Fibroblast of the conjunctiva (primary cell): ENCODE measurements around the gene PLA2G6.

Experiments used
- DNase-seq: peaks from one replicate; pipeline ENCODE4 v3.0.0-alpha.2; 2010; ENCODE audit warnings: low read depth

Gene PLA2G6

DNA sequence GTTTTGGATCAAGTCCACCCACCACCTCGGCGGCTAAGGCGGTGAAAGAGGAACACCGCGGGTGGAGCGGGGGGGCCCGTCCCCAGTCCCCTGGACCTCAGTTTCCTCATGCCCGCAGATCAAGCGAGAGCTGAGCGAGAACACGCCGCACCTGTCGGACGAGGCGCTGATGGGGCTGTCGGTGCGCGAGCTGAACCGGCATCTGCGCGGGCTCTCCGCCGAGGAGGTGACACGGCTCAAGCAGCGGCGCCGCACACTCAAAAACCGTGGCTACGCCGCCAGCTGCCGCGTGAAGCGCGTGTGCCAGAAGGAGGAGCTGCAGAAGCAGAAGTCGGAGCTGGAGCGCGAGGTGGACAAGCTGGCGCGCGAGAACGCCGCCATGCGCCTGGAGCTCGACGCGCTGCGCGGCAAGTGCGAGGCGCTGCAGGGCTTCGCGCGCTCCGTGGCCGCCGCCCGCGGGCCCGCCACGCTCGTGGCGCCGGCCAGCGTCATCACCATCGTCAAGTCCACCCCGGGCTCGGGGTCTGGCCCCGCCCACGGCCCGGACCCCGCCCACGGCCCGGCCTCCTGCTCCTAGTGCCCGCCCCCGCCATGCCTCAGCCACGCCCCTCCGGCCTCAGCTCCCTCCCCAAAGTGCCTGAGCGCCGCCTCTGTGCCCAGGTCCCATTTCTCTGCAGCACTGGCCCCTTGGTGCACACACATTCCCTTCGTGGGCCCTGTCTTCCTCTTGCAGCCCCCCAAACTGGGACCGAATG lies 32.8 kb upstream of the PLA2G6 start:
- DNase-seq, result peak; percentile 46

- no peak for DNase-seq
These were observed 32.3 kb upstream of the PLA2G6 start for GRCh38 chr22:38213990-38214301.

DNA sequence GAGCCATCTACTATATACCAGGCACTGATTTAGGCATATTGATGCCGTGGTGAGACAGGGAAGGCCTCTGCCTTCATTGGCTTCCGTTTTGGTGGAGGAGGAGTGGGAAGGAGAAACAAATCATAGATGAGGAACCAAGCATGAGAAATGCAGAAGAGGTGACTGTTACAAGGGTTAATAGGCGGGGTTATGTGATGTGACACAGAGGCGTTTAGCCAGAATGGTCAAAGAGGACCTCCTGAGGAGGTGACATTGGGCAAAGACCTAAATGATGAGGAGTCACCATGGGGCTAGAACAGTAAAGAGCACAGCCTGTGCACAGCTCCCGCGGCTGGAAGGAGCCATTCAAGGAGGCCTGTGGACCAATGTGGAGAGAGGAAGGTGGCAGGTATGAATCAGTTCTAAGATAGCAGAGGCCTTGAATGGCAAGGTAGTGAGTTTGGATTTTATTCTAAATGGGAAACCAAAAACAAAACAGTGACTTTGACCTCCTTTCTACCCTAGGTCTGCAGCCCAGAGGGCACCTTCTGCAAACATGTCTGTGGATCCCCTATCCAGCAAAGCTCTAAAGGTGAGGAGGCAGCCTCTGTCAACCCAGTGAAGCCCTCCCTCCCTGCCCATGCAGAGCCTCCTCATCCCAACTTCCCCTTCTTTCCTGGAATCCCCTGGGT lies 31.8 kb upstream of the PLA2G6 start:
- no peak for DNase-seq

DNA sequence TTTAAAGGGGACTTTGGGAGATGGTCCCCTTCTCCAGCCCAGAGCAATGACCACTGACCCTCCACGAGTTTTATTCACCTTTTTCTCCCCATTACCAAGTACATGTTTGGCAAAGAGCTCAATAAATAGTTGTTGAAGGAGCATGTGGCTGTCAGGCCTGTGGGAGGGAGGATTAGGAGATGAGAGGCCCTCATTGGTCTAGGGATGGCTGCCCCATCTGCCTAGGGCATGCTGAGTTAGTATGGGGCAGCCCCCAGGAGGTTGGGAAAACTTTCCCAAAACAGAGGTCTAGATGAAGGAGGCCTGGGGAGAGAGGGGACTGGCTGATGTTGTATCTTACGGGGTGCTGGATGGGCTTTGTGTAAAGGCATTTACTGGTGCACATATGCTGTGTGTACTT lies 30.8 kb upstream of the PLA2G6 start:
- DNase-seq, result no peak

- no peak for DNase-seq
These were observed 29.9 kb upstream of the PLA2G6 start for GRCh38 chr22:38211556-38211955.

GRCh38 chr22:38208551-38208968 lies 26.9 kb upstream of the PLA2G6 start:
- DNase-seq, result no peak

- DNase-seq, result no peak
These were observed 26.3 kb upstream of the PLA2G6 start for GRCh38 chr22:38207898-38208432.

DNA sequence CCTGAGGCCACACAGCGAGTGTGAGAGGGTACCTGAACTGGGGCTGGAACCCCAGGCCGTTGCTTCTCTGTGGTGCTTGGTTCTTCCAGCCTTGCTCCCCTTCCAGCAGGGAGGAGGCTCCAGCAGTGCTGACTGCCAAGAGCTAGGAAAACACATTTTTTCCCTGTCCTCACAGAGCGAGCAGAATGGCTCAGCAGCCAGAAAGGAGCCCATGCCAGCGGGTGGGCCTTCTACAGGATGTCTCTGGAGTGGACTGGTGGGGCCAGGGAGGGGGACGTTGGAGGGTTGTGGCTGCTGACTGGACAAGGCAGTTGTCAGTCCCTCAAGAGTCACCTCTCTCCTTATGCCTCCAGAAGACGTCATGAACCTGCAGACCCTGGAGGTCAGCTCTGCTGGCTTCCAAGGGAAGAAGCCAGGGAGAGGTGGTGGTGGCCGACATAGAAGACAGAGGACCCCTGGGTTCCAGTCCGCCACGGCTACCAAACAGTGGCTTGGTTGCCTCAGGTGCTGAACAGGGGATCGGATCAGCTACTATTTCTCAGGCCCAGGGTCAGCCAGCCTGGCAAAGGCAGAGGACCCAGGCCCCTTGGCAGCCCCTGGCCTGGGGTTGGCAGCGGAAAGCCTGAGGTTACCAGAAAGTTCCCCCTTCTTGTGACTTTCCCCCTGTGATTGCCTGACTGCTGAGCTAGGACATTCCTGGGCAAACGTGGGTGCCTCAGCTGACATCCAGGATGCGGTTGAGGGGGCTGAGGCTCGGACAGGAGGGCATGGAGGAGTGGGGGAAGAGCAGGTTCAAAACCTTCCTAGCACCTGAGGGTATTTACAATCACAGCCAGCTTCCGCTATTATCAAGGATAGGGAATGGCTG lies 23.9 kb upstream of the PLA2G6 start:
- DNase-seq, result peak; percentile 85

DNA sequence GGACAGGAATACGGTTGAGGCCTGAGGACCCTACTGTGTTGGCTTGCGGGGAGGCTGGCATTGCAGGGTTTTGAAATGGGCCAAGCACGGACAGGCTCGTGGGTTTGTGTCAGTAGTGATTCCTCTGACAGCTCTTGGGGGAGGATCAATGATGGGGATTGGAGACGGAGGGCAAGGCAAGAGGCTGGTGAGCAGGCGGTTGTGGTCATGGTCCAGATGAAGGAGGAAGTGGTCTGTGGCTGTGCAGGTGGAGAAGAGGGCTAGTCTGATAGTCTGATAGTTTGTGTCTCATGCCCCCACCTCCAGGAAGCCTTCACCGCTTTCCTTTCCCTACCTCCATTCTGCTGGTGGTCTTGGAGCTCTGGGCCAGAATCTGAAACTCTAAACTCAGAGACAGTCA lies 23.2 kb upstream of the PLA2G6 start:
- DNase-seq, result no peak

DNA sequence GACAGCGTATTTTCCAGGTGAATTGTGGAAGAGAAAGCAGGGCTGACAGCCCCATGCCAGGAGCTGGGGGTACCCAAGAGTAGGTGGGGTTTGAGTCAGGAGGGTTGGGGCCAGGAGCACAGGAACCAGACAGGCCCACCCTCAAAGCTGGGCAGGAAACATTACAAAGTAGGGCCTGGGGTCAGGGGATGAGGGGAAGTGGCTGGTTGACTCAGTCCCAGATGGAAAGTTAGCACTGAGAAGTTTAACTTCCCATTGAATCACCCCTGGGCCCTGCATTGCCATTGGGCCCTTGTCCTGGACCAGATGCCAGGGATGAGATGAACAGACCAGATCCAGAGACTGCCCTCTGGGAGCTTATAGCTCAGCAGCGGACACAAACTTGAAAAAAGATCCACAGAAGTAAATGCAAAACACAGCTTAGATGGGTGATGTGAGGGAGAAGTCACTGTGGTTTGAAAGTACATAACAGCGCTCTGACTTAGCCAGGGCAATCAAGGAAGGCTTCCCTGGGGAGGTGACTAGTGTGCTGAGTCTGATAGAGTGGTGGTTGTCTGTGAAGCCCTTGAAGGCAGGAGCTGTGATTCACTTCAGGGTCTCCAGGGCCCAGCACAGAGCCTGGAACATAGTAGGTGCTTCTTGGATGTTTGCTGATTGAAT lies 22.4 kb upstream of the PLA2G6 start:
- no peak for DNase-seq

DNA sequence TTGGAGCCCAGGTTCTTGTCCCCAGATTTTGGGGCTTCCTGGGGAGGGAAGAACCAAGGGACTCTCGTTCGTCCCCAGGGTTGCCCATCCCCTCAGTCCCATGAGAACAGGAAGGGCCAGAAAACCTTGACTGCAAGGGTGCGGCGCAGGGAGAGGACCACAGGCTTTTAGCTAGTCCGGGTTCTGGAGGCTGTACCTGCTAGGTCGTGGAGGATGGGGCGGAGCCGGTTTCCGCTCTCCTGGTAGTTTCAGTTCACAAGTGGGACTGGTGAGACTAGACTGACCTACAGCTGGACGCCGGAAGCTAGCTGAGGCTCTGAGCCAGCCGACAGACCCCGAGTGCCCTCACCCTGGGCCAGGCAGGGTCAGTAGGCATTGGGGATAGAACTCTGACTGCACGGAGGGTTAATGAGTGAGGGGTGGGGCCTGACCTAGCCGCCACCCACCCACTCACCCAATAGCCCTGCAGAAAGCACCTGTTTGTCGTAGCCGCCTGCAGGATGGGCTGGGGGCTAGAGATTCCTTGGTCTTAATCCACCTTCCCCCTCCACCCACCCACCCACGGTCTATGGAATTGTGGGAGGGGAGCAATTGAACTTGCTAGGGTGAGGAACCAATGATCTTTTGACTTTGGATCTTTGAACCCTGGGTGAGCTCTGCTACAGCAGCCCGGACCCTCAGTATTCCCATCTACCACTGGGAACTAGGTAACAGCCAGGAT lies 21.6 kb upstream of the PLA2G6 start:
- DNase-seq, result no peak

GRCh38 chr22:38202437-38203089 lies 20.9 kb upstream of the PLA2G6 start:
- peak; percentile 75 for DNase-seq

DNA sequence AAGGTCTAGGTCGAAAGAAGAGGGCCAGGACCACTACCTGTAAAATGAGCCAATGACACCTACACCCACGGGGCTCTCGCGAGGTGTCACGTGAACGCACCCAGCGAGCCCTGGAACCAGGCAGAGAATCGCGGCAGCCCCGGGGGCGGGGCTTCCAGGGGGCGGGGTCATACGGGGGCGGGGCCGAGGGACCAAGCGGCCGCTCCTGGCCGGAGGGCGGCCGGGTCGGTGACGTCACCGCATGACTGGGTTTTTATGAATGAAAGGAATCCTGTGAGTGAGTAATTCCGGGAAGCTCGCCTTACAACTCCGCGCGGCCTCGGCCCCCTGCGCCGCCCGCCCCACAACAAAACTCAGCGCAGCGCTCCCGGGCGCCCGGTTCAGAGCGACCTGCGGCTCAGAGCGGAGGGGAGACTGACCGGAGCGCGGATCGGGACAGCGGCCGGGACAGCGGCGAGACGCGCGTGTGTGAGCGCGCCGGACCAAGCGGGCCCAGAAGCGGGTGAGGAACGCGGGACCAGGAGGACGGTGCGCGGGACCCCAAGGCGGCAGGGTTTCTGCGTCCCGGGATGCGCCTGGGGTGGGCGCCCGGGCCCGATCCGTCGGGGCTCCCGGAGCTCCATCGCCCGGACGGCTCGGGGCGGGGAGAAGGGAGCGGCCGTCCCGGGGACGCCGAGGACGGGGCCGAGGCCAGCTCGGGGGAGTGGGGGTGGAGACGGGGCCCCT lies 20.2 kb upstream of the PLA2G6 start, which contains the start of gene MAFF:
MAFF (plus strand) TSS at position 284 of the 726 bp plus-strand sequence. CDS start 11,860 bp downstream, outside the sequence.
- peak; percentile 95 for DNase-seq

GRCh38 chr22:38201371-38201710 lies 19.7 kb upstream of the PLA2G6 start:
- no peak for DNase-seq

DNA sequence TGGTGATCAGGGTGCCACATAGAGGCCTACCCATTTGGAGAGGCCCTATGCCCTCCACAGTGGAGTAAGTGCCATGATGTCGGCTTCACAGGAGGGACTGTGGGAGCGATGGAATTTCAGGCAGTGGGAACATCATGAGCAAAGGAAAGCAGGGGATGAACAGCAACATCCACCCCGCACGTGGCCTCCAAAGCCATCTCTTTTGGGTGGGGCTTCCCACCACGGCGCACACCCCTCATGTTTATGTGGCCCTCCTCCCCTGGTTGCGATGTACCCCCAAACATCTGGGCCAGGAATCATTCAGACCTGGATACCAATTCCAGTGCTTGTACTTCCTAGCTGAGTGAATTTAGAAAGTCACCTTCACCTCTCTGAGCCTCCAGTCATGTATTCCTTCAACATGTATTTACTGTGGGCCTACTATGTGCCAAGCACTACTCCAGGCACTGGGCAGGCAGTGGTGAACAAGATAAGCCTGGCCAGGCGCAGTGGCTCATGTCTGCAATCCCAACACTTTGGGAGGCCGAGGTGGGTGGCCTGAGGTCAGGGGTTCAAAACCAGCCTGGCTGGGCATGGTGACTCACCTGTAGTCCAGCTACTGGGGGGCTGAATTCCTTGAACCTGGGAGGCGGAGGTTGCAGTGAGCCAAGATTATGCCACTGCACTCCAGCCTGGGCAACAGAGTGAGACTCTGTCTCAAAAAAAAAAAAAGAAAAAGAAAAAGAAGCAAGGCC lies 18.4 kb upstream of the PLA2G6 start:
- no peak for DNase-seq

DNA sequence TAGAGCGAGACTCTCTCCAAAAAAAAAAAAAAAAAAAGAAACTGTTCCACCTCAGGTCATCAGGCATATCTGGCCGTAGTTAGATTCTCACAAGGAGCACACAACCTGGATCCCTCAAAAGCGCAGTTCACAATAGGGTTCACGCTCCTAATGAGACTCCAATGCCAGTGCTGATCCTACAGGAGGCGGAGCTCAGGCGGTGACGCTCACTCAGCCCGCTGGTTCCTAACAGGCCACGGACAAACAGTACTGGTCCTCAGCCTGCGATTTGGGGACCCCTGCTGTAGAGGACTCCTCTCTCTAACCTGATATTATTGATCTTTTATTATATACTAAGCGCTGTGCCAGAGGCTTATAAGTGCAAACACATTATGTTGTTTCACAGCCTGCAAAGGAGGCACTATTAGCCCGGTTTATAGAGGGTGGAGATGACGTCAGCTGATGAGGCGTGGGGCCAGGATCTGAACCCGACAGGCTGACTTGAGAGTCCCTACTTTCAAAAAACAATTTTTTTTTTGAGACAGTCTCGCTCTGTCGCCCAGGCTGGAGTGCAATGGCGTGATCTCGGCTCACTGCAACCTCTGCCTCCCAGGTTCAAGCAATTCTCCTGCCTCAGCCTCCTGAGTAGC lies 15.3 kb upstream of the PLA2G6 start:
- no peak for DNase-seq

- no peak for DNase-seq
These were observed 11.9 kb upstream of the PLA2G6 start for GRCh38 chr22:38193580-38193979.

DNA sequence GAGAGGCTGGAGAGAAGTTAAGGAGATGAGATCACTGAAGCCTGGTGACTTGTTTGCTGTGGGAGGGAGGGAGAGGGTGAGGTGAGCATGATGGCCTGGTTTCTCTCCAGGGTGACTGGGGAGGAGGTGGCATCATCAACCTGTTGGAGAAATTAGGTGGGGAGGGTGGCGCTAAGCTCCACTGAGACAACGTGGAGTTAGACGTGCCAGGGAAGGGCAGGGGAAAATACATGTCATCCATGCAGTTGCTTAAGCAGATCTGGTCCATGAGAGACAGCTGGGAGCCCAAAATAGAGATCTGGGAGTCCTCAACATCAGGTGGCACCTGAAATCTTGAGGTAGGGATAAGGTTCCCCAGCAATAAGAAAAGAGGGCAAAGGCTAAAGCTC lies 10.8 kb upstream of the PLA2G6 start:
- no peak for DNase-seq
